RWPE2 (cell line): ENCODE measurements around the gene TIE1.

Experiments used
- ATAC-seq: fragments of 200-7000 bp; cut with Tn5 transposase; 3 replicates; pipeline ENCODE4 v1.9.1; 2021; ENCODE audit warnings: low read depth
- DNase-seq: peaks from one replicate; pipeline ENCODE4 v3.0.0-alpha.2; 2020; ENCODE audit warnings: low spot score
- H3K27ac ChIP-seq: fragments of 450-650 bp; 2 replicates; pipeline ENCODE4 v1.5.1; 2017; ENCODE audit warnings: mild to moderate bottlenecking; ENCODE audit not compliant: poor library complexity, severe bottlenecking
- H3K27me3 ChIP-seq: fragments of 250-450 bp; sonication (Bioruptor Pico); 2 replicates; pipeline ENCODE4 v1.5.1; 2021; ENCODE audit warnings: mild to moderate bottlenecking, moderate library complexity; ENCODE audit not compliant: insufficient read depth, poor library complexity, severe bottlenecking
- H3K36me3 ChIP-seq: fragments of 250-450 bp; sonication (Bioruptor Pico); 2 replicates; pipeline ENCODE4 v1.5.1; 2020; ENCODE audit warnings: low read depth, mild to moderate bottlenecking, moderate library complexity
- H3K4me1 ChIP-seq: fragments of 250-450 bp; sonication (Bioruptor Pico); 2 replicates; pipeline ENCODE4 v1.5.1; 2021; ENCODE audit warnings: mild to moderate bottlenecking, moderate library complexity; ENCODE audit not compliant: insufficient read depth, poor library complexity, severe bottlenecking
- H3K4me3 ChIP-seq: fragments of 250-450 bp; sonication (Bioruptor Pico); 2 replicates; pipeline ENCODE4 v1.5.1; 2021; ENCODE audit warnings: mild to moderate bottlenecking, moderate library complexity; ENCODE audit not compliant: severe bottlenecking
- H3K9me3 ChIP-seq: fragments of 250-450 bp; sonication (Bioruptor Pico); 2 replicates; pipeline ENCODE4 v1.5.1; 2021; ENCODE audit warnings: mild to moderate bottlenecking, moderate library complexity; ENCODE audit not compliant: severe bottlenecking
- TF ChIP-seq, protein P1 (sequence below): fragments of 450-650 bp; IDR thresholded peaks from one replicate; pipeline ENCODE4 v1.5.1; 2017; ENCODE audit warnings: mild to moderate bottlenecking, moderate library complexity; ENCODE audit not compliant: poor library complexity, severe bottlenecking

The TIE1 gene

GRCh38 chr1:43303471-43304313 lies 2.9 kb downstream of the TIE1 start:
- H3K36me3 ChIP-seq, result no peaks in the 10 kb centered on the region
- H3K9me3 ChIP-seq, result no peaks in the 10 kb centered on the region
- H3K4me3 ChIP-seq, result no peak overlapping the region
- H3K4me1 ChIP-seq, result no peaks in the 10 kb centered on the region
- no peak overlapping the region for H3K27ac ChIP-seq
- no peaks in the 10 kb centered on the region for H3K27me3 ChIP-seq
- no peak for DNase-seq
- TF ChIP-seq, protein P1, sequence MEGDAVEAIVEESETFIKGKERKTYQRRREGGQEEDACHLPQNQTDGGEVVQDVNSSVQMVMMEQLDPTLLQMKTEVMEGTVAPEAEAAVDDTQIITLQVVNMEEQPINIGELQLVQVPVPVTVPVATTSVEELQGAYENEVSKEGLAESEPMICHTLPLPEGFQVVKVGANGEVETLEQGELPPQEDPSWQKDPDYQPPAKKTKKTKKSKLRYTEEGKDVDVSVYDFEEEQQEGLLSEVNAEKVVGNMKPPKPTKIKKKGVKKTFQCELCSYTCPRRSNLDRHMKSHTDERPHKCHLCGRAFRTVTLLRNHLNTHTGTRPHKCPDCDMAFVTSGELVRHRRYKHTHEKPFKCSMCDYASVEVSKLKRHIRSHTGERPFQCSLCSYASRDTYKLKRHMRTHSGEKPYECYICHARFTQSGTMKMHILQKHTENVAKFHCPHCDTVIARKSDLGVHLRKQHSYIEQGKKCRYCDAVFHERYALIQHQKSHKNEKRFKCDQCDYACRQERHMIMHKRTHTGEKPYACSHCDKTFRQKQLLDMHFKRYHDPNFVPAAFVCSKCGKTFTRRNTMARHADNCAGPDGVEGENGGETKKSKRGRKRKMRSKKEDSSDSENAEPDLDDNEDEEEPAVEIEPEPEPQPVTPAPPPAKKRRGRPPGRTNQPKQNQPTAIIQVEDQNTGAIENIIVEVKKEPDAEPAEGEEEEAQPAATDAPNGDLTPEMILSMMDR, result no peak
- no peak for ATAC-seq

DNA sequence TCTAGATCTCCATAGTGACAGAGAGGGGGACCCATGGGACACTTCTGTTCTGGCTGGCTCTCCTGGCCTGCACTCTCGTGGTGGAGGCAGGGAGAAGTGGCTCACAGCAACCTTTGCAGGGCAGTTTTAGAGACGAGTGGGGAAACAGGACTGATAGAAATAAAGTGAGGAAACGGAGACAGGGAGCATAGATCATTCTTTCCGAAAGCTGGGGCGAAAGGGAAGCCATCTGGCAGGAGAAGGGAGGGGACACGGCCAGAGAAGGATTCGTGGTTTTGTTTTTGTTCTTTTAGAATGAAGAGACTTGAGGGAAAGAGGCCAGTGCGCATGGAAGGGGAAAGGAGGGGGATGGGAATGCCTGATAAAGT lies 3.5 kb downstream of the TIE1 start:
- Histone ChIP-seq H3K4me1 (no peaks in the 10 kb centered on the region), H3K4me3 (no peak overlapping the region), H3K27ac (no peak overlapping the region), H3K9me3 (no peaks in the 10 kb centered on the region), H3K36me3 (no peaks in the 10 kb centered on the region), H3K27me3 (no peaks in the 10 kb centered on the region)
- TF ChIP-seq, protein P1, result no peak
- DNase-seq, result no peak
- ATAC-seq, result no peak

GRCh38 chr1:43304771-43305300 lies 4.1 kb downstream of the TIE1 start:
- ATAC-seq (no peak), DNase-seq (no peak)
- H3K27me3 ChIP-seq, result no peaks in the 10 kb centered on the region
- H3K4me1 ChIP-seq, result no peaks in the 10 kb centered on the region
- no peak overlapping the region for H3K27ac ChIP-seq
- no peaks in the 10 kb centered on the region for H3K9me3 ChIP-seq
- TF ChIP-seq, protein P1, result no peak
- no peak overlapping the region for H3K4me3 ChIP-seq
- H3K36me3 ChIP-seq, result no peaks in the 10 kb centered on the region

GRCh38 chr1:43305461-43305860 lies 4.7 kb downstream of the TIE1 start:
- H3K27ac ChIP-seq, result no peak overlapping the region
- no peak for ATAC-seq
- no peaks in the 10 kb centered on the region for H3K4me1 ChIP-seq
- H3K27me3 ChIP-seq, result no peaks in the 10 kb centered on the region
- no peak overlapping the region for H3K4me3 ChIP-seq
- TF ChIP-seq, protein P1, result no peak
- H3K9me3 ChIP-seq, result no peaks in the 10 kb centered on the region
- no peaks in the 10 kb centered on the region for H3K36me3 ChIP-seq
- DNase-seq, result no peak
